ENCODE data around the gene TXNDC17. TPM values are rescaled to one million over a fixed set of nuclear protein-coding genes. Genes with fewer than 3 reads are reported as not detected.

TXNDC17 gene
- total and polyA plus RNA-seq, 2 of the 13 experiments (the other 11 are each of a cell fraction or from before 2014, with no cell fraction given): 188 to 266 TPM

DNA sequence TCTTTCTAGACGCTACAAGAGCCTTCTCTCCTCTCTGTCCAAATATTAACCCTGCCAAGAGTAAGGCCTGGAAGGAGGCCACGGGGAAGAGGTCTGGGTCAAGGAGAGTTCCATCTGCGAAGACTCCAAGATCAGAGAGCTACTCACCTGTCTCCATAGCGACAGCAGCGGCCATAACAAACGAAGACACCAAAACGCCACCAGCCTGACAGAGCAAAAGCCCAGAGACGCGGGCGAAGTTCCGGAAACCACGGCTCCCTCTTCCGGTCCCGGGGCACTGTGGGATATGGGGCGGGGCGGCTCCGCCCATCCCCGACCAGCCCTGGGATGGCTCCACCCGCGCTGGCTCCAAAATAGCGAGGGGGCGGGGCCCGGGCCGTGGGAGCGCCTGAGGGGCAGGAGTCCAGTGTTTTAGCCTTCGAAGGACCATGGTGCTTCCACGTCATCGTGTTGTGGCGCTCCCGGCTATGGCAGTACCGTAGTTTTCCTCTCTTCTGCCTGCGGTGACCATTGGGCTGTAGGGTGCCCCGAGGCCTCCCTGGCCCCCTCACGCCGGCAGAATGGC is 10.6 kb downstream of the TXNDC17 start, which contains the start of the genes C17orf100 and MED31 (continued):
- TF ChIP-seq TOE1 (CRISPR knock-in tag; IDR thresholded peaks at IDR 0.05) (no peak), HCFC1 (IDR thresholded peaks at IDR 0.05; ENCODE audit: low read depth, low read length) (peak; percentile 52; the same call in 1 of the 2 replicates), ZNF235 (CRISPR knock-in tag; IDR thresholded peaks at IDR 0.05; ENCODE audit: borderline replicate concordance) (no peak), CCDC6 (CRISPR knock-in tag; IDR thresholded peaks at IDR 0.05) (peak; percentile 34; the same call in 1 of the 2 replicates), THAP7 (CRISPR knock-in tag; IDR thresholded peaks at IDR 0.05) (0 out of 2 replicates have a peak, but pooled peaks have one; percentile 20), YY1 (IDR thresholded peaks at IDR 0.05; ENCODE audit: insufficient read depth, insufficient replicate concordance, low read depth, low read length) (peak; percentile 87), MEF2D (CRISPR knock-in tag; IDR thresholded peaks at IDR 0.05) (peak; percentile 73; the same call in 1 of the 2 replicates), TBL1XR1 (IDR thresholded peaks at IDR 0.05; ENCODE audit: borderline replicate concordance, low read length, partially characterized antibody) (no peak), ZNF558 (CRISPR knock-in tag; IDR thresholded peaks at IDR 0.05; ENCODE audit: borderline replicate concordance) (no peak), GABPB1 (CRISPR knock-in tag; IDR thresholded peaks at IDR 0.05) (peak; percentile 94), MYPOP (CRISPR knock-in tag; IDR thresholded peaks at IDR 0.05) (0 out of 2 replicates have a peak, but pooled peaks have one; percentile 54), LCORL (IDR thresholded peaks at IDR 0.05) (no peak), LCORL (CRISPR knock-in tag; IDR thresholded peaks at IDR 0.05) (peak; percentile 80; the same call in 1 of the 2 replicates), GMEB1 (CRISPR knock-in tag; IDR thresholded peaks at IDR 0.05; ENCODE audit: borderline replicate concordance) (0 out of 2 replicates have a peak, but pooled peaks have one; percentile 13)
- TF ChIP-seq, protein P1, sequence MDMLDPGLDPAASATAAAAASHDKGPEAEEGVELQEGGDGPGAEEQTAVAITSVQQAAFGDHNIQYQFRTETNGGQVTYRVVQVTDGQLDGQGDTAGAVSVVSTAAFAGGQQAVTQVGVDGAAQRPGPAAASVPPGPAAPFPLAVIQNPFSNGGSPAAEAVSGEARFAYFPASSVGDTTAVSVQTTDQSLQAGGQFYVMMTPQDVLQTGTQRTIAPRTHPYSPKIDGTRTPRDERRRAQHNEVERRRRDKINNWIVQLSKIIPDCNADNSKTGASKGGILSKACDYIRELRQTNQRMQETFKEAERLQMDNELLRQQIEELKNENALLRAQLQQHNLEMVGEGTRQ (IDR thresholded peaks at IDR 0.05; ENCODE audit: low read depth, low read length): no peak
- TF ChIP-seq, protein P1 (CRISPR knock-in tag; IDR thresholded peaks at IDR 0.05; ENCODE audit: borderline replicate concordance): 0 out of 2 replicates have a peak, but pooled peaks have one; percentile 63
- TF ChIP-seq, protein P2, sequence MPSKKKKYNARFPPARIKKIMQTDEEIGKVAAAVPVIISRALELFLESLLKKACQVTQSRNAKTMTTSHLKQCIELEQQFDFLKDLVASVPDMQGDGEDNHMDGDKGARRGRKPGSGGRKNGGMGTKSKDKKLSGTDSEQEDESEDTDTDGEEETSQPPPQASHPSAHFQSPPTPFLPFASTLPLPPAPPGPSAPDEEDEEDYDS (CRISPR knock-in tag; IDR thresholded peaks at IDR 0.05): peak; percentile 77
- TF ChIP-seq, protein P3, sequence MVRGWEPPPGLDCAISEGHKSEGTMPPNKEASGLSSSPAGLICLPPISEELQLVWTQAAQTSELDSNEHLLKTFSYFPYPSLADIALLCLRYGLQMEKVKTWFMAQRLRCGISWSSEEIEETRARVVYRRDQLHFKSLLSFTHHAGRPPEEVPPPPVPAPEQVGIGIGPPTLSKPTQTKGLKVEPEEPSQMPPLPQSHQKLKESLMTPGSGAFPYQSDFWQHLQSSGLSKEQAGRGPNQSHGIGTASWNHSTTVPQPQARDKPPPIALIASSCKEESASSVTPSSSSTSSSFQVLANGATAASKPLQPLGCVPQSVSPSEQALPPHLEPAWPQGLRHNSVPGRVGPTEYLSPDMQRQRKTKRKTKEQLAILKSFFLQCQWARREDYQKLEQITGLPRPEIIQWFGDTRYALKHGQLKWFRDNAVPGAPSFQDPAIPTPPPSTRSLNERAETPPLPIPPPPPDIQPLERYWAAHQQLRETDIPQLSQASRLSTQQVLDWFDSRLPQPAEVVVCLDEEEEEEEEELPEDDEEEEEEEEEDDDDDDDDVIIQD (CRISPR knock-in tag; IDR thresholded peaks at IDR 0.05; ENCODE audit: low read depth): peak; percentile 19; the same call in 1 of the 2 replicates
- TF ChIP-seq, protein P4, sequence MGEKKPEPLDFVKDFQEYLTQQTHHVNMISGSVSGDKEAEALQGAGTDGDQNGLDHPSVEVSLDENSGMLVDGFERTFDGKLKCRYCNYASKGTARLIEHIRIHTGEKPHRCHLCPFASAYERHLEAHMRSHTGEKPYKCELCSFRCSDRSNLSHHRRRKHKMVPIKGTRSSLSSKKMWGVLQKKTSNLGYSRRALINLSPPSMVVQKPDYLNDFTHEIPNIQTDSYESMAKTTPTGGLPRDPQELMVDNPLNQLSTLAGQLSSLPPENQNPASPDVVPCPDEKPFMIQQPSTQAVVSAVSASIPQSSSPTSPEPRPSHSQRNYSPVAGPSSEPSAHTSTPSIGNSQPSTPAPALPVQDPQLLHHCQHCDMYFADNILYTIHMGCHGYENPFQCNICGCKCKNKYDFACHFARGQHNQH (CRISPR knock-in tag; IDR thresholded peaks at IDR 0.05): peak; percentile 85; the same call in 1 of the 2 replicates

Measured in HepG2 (cell line).